Tibial artery (tissue), 4 donors: Measurements from ENCODE around the gene LRGUK.

Experiments
- DNase-seq, 2 donors: peaks; one replicate each; pipeline ENCODE4 v3.0.0-alpha.2; 2019
- H3K27ac ChIP-seq, 2 donors: fragments of 200-600 bp; sonication (generic) in 1 of 2; 1 replicate in 1 of 2; 2 replicates in 1 of 2; pipeline ENCODE4 v1.5.1; 2018 to 2019; ENCODE audit warnings: mild to moderate bottlenecking in 1 of 2
- H3K27me3 ChIP-seq, 2 donors: fragments of 200-600 bp; sonication (generic) in 1 of 2; one replicate each; pipeline versions ENCODE4 v1.5.1 to v1.6.0; 2016 to 2019
- H3K36me3 ChIP-seq, 3 donors: fragments of 200-600 bp; sonication (generic) in 2 of 3; one replicate each; pipeline ENCODE4 v1.5.1; 2016 to 2019; ENCODE audit warnings: mild to moderate bottlenecking in 2 of 3
- H3K4me1 ChIP-seq, 4 donors: fragments of 200-600 bp; sonication (generic) in 2 of 4; 1 replicate in 3 of 4; 2 replicates in 1 of 4; pipeline ENCODE4 v1.5.1; 2016 to 2019
- H3K4me3 ChIP-seq, 2 donors: fragments of 200-600 bp; sonication (generic) in 1 of 2; 1 replicate in 1 of 2; 2 replicates in 1 of 2; pipeline ENCODE4 v1.5.1; 2018 to 2019; ENCODE audit warnings: mild to moderate bottlenecking in 2 of 2
- H3K9me3 ChIP-seq, 3 donors: fragments of 200-600 bp; sonication (generic) in 1 of 3; one replicate each; pipeline ENCODE4 v1.5.1; 2016 to 2019
- CTCF ChIP-seq, 2 experiments: fragments of 200-600 bp in 1 of 2; fragments of 450-650 bp in 1 of 2; IDR thresholded peaks; one replicate each; pipeline ENCODE4 v1.5.1; 2017 to 2019; ENCODE audit warnings: antibody characterized with exemption in 2 of 2, mild to moderate bottlenecking in 1 of 2, moderate library complexity in 1 of 2
- intact Hi-C: fragments of 100-400 bp; cut with DNase I; formaldehyde crosslinking; loops from one replicate; pipeline ENCODE4 v1.15.0; 2023; ENCODE audit warnings: low total_unique reads

LRGUK gene

DNA sequence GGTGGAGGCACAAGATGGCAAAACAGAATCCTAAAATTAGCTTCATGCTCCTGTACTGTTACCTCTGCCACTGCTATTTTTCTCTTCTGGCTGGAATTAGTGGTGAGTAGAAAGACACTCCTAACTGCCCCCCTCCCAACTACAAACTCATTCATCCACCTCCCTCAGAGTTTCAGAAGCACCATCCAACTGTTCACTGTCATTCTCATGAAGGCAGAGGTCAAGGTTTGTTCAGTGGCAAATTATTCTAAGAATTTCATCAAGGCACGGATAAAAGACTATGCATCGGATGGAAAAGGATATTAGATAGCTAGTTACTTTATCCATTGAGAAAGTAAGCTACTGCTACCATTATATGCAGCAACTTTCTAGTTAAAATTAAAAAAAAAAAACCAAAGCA lies 59.7 kb downstream of the LRGUK start:
- DNase-seq = no peak
- Histone ChIP-seq H3K36me3 (no peaks in the 10 kb centered on the region), H3K9me3 (no peaks in the 10 kb centered on the region), H3K27ac (no peak overlapping the region), H3K4me3 (no peak overlapping the region), H3K4me1 (no peaks in the 10 kb centered on the region), H3K27me3 (no peaks in the 10 kb centered on the region)
- no peak for TF ChIP-seq CTCF (IDR thresholded peaks at IDR 0.05)
- intact Hi-C loops = no loop called here

DNA sequence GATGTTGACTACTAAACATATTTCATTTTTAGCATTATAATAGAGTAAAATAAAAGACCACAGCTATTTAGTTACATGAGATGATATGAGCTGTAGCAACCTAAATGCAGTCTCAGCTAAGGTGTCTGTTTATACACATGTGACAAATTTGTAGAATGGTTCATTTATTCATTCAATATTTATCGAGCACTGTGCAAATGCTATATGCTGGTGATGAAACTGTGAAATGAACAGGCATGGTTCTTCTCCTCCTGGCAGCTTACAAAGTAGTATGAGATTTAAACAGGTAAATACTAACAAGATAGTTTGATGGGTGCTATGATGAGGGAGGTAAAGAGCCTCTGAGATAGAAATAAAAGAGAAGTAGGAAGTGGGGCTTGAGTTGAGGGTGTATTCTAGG lies 60.8 kb downstream of the LRGUK start:
- H3K27me3 ChIP-seq = no peaks in the 10 kb centered on the region
- no peak overlapping the region for H3K27ac ChIP-seq
- DNase-seq = no peak
- no peaks in the 10 kb centered on the region for H3K36me3 ChIP-seq
- intact Hi-C loops = no loop called here
- no peak overlapping the region for H3K4me3 ChIP-seq
- TF ChIP-seq CTCF (IDR thresholded peaks at IDR 0.05) = no peak
- no peaks in the 10 kb centered on the region for H3K4me1 ChIP-seq
- no peaks in the 10 kb centered on the region for H3K9me3 ChIP-seq

DNA sequence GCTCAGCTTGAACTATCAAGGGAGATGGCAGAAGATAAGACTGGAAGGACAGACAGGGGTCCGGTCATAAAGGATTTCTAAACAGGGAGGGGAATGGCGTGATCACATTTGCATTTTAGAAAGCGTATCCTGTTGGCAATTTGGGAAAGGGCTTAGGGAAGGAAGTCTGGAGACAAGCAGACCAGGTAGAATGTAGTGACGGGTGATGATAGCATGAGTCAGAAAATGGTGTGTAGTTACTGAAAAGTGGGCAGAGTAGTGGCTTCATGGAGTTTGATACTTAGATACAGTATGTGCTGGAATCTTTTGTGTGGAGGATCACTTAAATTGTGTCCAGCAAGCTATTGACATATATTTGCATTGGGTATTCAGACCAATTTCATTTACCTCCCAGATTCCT lies 61.2 kb downstream of the LRGUK start:
- no peak for DNase-seq
- Histone ChIP-seq H3K36me3 (no peaks in the 10 kb centered on the region), H3K4me3 (no peak overlapping the region), H3K4me1 (no peaks in the 10 kb centered on the region), H3K27ac (no peak overlapping the region), H3K27me3 (no peaks in the 10 kb centered on the region), H3K9me3 (no peaks in the 10 kb centered on the region)
- no peak for TF ChIP-seq CTCF (IDR thresholded peaks at IDR 0.05)
- intact Hi-C loops = no loop called here

DNA sequence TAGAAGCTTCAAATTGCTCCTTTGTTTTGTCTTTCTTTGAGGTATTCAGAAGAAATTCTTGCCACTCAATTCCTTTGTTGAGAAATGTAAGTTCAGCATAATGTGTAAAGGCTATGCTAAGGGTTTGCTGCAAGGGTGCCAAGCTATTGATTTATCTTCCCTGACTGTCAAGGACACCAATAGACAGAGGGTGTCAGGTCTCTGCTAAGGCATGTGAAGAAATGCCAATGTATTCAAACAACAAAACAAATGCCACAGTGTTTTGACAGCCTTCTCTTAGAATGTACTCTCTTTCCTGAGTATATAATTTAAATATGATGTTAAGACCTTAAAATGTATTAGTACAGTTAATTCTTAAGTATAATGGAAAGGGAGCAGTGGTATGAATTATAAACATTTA lies 62.4 kb downstream of the LRGUK start:
- TF ChIP-seq CTCF (IDR thresholded peaks at IDR 0.05) = no peak
- intact Hi-C loops = no loop called here
- H3K4me3 ChIP-seq = no peak overlapping the region
- H3K36me3 ChIP-seq = no peaks in the 10 kb centered on the region
- no peak overlapping the region for H3K27ac ChIP-seq
- DNase-seq = no peak
- no peaks in the 10 kb centered on the region for H3K27me3 ChIP-seq
- H3K9me3 ChIP-seq = no peaks in the 10 kb centered on the region
- H3K4me1 ChIP-seq = no peaks in the 10 kb centered on the region

- intact Hi-C loops = no loop called here
These were observed 64.7 kb downstream of the LRGUK start for GRCh38 chr7:134191876-134192275.

More at GRCh38 chr7:134191876-134192275, 64.7 kb downstream of the LRGUK start:
- Histone ChIP-seq H3K27me3 (no peaks in the 10 kb centered on the region), H3K4me3 (no peak overlapping the region), H3K36me3 (no peaks in the 10 kb centered on the region), H3K27ac (no peak overlapping the region), H3K9me3 (no peaks in the 10 kb centered on the region), H3K4me1 (no peaks in the 10 kb centered on the region)
- no peak for DNase-seq
- TF ChIP-seq CTCF (IDR thresholded peaks at IDR 0.05) = no peak
